ENCODE measurements around the gene PRKCE. TPM values are rescaled to one million over a fixed set of nuclear protein-coding genes. Genes with fewer than 3 reads are reported as not detected.

Gene PRKCE
- total and polyA plus RNA-seq, 4 donors: 2.5 to 38.6 (median 5.8) TPM

GRCh38 chr2:45772038-45772437 is 120.6 kb downstream of the PRKCE start:
- WGBS: 46% methylated on average over 2 of the region's 2 CpGs
- H3K4me1 ChIP-seq (ENCODE audit: control insufficient read depth in 4 of 4, insufficient read depth in 4 of 4, low read length in 3 of 4): no peaks in the 10 kb centered on the region

More at GRCh38 chr2:45772038-45772437, 120.6 kb downstream of the PRKCE start:
- H3K9ac ChIP-seq (ENCODE audit: low read depth in 1 of 2, low read length in 2 of 2): no peak overlapping the region
- no peak overlapping the region for H3K4me3 ChIP-seq (ENCODE audit: low read depth in 1 of 3, low read length in 3 of 3)
- no peak for TF ChIP-seq HNF4A (conservative IDR thresholded peaks at IDR 0.05)
- TF ChIP-seq JUND (IDR thresholded peaks at IDR 0.05): no peak
- TF ChIP-seq TAF1 (conservative IDR thresholded peaks at IDR 0.05): no peak
- no peak for TF ChIP-seq RXRA (IDR thresholded peaks at IDR 0.05)
- no peak for TF ChIP-seq EGR1 (IDR thresholded peaks at IDR 0.05; ENCODE audit: low read depth in 2 of 2)
- no peak for TF ChIP-seq REST (IDR thresholded peaks at IDR 0.05)
- TF ChIP-seq FOXA1 (IDR thresholded peaks at IDR 0.05): no peak
- no peak for TF ChIP-seq NR2F2 (IDR thresholded peaks at IDR 0.05)
- TF ChIP-seq, protein P1, sequence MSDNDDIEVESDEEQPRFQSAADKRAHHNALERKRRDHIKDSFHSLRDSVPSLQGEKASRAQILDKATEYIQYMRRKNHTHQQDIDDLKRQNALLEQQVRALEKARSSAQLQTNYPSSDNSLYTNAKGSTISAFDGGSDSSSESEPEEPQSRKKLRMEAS (IDR thresholded peaks at IDR 0.05): no peak
- TF ChIP-seq GABPA (IDR thresholded peaks at IDR 0.05 in 1 of 2, conservative IDR thresholded peaks at IDR 0.05 in 1 of 2): no peak
- TF ChIP-seq, protein P2, sequence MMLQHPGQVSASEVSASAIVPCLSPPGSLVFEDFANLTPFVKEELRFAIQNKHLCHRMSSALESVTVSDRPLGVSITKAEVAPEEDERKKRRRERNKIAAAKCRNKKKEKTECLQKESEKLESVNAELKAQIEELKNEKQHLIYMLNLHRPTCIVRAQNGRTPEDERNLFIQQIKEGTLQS (IDR thresholded peaks at IDR 0.05): no peak
- TF ChIP-seq, protein P3, sequence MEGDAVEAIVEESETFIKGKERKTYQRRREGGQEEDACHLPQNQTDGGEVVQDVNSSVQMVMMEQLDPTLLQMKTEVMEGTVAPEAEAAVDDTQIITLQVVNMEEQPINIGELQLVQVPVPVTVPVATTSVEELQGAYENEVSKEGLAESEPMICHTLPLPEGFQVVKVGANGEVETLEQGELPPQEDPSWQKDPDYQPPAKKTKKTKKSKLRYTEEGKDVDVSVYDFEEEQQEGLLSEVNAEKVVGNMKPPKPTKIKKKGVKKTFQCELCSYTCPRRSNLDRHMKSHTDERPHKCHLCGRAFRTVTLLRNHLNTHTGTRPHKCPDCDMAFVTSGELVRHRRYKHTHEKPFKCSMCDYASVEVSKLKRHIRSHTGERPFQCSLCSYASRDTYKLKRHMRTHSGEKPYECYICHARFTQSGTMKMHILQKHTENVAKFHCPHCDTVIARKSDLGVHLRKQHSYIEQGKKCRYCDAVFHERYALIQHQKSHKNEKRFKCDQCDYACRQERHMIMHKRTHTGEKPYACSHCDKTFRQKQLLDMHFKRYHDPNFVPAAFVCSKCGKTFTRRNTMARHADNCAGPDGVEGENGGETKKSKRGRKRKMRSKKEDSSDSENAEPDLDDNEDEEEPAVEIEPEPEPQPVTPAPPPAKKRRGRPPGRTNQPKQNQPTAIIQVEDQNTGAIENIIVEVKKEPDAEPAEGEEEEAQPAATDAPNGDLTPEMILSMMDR (IDR thresholded peaks at IDR 0.05; ENCODE audit: low read depth, low read length, missing input control): no peak
- no peak for TF ChIP-seq HNF4G (IDR thresholded peaks at IDR 0.05)
- TF ChIP-seq YY1 (IDR thresholded peaks at IDR 0.05): no peak
- TF ChIP-seq, protein P4, sequence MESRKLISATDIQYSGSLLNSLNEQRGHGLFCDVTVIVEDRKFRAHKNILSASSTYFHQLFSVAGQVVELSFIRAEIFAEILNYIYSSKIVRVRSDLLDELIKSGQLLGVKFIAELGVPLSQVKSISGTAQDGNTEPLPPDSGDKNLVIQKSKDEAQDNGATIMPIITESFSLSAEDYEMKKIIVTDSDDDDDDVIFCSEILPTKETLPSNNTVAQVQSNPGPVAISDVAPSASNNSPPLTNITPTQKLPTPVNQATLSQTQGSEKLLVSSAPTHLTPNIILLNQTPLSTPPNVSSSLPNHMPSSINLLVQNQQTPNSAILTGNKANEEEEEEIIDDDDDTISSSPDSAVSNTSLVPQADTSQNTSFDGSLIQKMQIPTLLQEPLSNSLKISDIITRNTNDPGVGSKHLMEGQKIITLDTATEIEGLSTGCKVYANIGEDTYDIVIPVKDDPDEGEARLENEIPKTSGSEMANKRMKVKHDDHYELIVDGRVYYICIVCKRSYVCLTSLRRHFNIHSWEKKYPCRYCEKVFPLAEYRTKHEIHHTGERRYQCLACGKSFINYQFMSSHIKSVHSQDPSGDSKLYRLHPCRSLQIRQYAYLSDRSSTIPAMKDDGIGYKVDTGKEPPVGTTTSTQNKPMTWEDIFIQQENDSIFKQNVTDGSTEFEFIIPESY (IDR thresholded peaks at IDR 0.05): no peak
- H3K9me3 ChIP-seq (ENCODE audit: control insufficient read depth in 4 of 4, low read length in 3 of 4): no peaks in the 10 kb centered on the region
- H3K27ac ChIP-seq (ENCODE audit: low read depth in 1 of 2, low read length in 2 of 2): no peak overlapping the region
- no peaks in the 10 kb centered on the region for H3K36me3 ChIP-seq (ENCODE audit: control insufficient read depth in 4 of 4, insufficient read depth in 3 of 4, low read depth in 1 of 4, low read length in 3 of 4)
- DNase-seq (ENCODE audit: low spot score): no peak
- no peaks in the 10 kb centered on the region for H3K27me3 ChIP-seq (ENCODE audit: control insufficient read depth in 4 of 4, insufficient read depth in 4 of 4, low read length in 3 of 4)

All from liver (tissue), 9 donors.